OCI-LY7 (cell line): ENCODE data around the gene TMEM63B.

Source experiments
- EZH2phosphoT487 ChIP-seq: fragments of 200-600 bp; sonication (generic); IDR thresholded peaks from 2 replicates; pipeline ENCODE4 v1.6.1; 2018; ENCODE audit warnings: low read depth, borderline replicate concordance, mild to moderate bottlenecking, mixed run types, antibody characterized with exemption, low read length, moderate library complexity, mixed read lengths
- TF ChIP-seq, protein P1 (sequence below): fragments of 200-600 bp; sonication (generic); conservative IDR thresholded peaks from 2 replicates; pipeline ENCODE4 v1.5.1; 2014; ENCODE audit warnings: mild to moderate bottlenecking, antibody characterized with exemption, low read length, moderate library complexity, mixed read lengths

DNA sequence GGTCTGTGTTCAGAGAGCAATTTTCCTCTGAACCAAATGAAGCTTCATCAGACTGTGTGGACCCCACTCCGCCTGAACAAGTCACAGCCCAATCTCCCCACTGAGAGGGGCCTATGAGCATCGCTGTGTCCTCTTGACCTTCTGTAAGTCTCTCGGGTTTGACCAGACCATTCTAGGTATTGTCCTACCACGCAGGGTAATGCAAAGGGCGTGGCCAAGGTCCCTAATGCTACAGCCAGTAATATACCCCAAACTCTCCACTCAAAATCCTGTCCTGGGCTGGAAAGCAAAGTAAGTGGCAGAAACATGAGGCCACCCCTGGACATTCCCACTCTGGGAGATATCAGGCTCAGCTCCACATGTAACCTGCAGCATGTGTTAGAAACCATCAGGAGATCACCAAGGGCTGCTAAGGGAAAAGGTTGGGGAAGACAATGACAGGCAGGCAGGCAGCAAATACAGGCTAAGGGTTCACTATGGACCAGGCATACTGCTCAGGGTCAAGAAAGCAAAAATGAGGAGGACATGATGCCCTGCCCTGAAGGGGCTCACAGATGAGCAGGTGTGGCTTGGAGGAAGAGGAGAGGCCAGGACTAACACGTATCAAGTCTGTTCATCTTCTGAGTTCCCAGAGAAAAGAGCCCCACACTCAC lies 33.5 kb upstream of the TMEM63B start:
- TF ChIP-seq, protein P1, sequence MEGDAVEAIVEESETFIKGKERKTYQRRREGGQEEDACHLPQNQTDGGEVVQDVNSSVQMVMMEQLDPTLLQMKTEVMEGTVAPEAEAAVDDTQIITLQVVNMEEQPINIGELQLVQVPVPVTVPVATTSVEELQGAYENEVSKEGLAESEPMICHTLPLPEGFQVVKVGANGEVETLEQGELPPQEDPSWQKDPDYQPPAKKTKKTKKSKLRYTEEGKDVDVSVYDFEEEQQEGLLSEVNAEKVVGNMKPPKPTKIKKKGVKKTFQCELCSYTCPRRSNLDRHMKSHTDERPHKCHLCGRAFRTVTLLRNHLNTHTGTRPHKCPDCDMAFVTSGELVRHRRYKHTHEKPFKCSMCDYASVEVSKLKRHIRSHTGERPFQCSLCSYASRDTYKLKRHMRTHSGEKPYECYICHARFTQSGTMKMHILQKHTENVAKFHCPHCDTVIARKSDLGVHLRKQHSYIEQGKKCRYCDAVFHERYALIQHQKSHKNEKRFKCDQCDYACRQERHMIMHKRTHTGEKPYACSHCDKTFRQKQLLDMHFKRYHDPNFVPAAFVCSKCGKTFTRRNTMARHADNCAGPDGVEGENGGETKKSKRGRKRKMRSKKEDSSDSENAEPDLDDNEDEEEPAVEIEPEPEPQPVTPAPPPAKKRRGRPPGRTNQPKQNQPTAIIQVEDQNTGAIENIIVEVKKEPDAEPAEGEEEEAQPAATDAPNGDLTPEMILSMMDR = no peak
- TF ChIP-seq EZH2phosphoT487 = no peak
